ENCODE data around the gene CRYZL1.
"Not testable (repeated sequence)": the region's sequence is repeated elsewhere in the genome, so short reads cannot be mapped to it uniquely, and the experiment has no call there.

Gene CRYZL1

GRCh38 chr21:33619726-33620125 is 21.8 kb downstream of the CRYZL1 start:
- no peak for FAIRE-seq

GRCh38 chr21:33618407-33618806 is 23.1 kb downstream of the CRYZL1 start:
- FAIRE-seq = no peak

- not testable (repeated sequence) for FAIRE-seq
Observed at GRCh38 chr21:33617565-33617964, 24.0 kb downstream of the CRYZL1 start.

GRCh38 chr21:33611006-33611744 is 30.4 kb downstream of the CRYZL1 start:
- no peak for FAIRE-seq

- no peak for FAIRE-seq
Observed at GRCh38 chr21:33608559-33608958, 33.0 kb downstream of the CRYZL1 start.

GRCh38 chr21:33598051-33598450 is 43.5 kb downstream of the CRYZL1 start:
- FAIRE-seq = no peak

GRCh38 chr21:33588485-33589335 is 52.8 kb downstream of the CRYZL1 start, which contains the start of gene DONSON:
Gene DONSON (minus strand): TSS chr21:33588684. CDS start chr21:33588641, 43 bp downstream.
- FAIRE-seq = no peak

GRCh38 chr21:33587792-33588484 is 53.6 kb downstream of the CRYZL1 start:
- no peak for FAIRE-seq

- no peak for FAIRE-seq
Observed at GRCh38 chr21:33586927-33587326, 54.6 kb downstream of the CRYZL1 start.

- no peak for FAIRE-seq
Observed at GRCh38 chr21:33584455-33584854, 57.1 kb downstream of the CRYZL1 start.

GRCh38 chr21:33578959-33579542 is 62.5 kb downstream of the CRYZL1 start:
- no peak for FAIRE-seq

- FAIRE-seq = no peak
Observed at GRCh38 chr21:33578214-33578613, 63.3 kb downstream of the CRYZL1 start.

- FAIRE-seq = peak; percentile 15
Observed at GRCh38 chr21:33576741-33577141, 64.8 kb downstream of the CRYZL1 start.

- no peak for FAIRE-seq
Observed at GRCh38 chr21:33572350-33572749, 69.2 kb downstream of the CRYZL1 start.

GRCh38 chr21:33569991-33570390 is 71.5 kb downstream of the CRYZL1 start:
- FAIRE-seq = no peak

- no peak for FAIRE-seq
Observed at GRCh38 chr21:33568448-33568847, 73.1 kb downstream of the CRYZL1 start.

GRCh38 chr21:33567914-33568313 is 73.6 kb downstream of the CRYZL1 start:
- no peak for FAIRE-seq

- no peak for FAIRE-seq
Observed at GRCh38 chr21:33566514-33566913, 75.0 kb downstream of the CRYZL1 start.

GRCh38 chr21:33562389-33562788 is 79.2 kb downstream of the CRYZL1 start:
- no peak for FAIRE-seq

- no peak for FAIRE-seq
Observed at GRCh38 chr21:33561373-33561772, 80.2 kb downstream of the CRYZL1 start.

- no peak for FAIRE-seq
Observed at GRCh38 chr21:33560965-33561364, 80.6 kb downstream of the CRYZL1 start.

GRCh38 chr21:33559813-33560212 is 81.7 kb downstream of the CRYZL1 start:
- FAIRE-seq = no peak

All from endometrium (tissue), 2 donors.